ENCODE measurements around the gene ST3GAL3. TPM values are rescaled to one million over a fixed set of nuclear protein-coding genes. Genes with fewer than 3 reads are reported as not detected.

The ST3GAL3 gene
- total and polyA plus RNA-seq, 2 donors (not counting 1 experiment from before 2014, with no cell fraction given): 13.7 to 16.3 TPM

- DNase-seq (ENCODE audit: low read depth in 2 of 2): no peak
- TF ChIP-seq, protein P1, sequence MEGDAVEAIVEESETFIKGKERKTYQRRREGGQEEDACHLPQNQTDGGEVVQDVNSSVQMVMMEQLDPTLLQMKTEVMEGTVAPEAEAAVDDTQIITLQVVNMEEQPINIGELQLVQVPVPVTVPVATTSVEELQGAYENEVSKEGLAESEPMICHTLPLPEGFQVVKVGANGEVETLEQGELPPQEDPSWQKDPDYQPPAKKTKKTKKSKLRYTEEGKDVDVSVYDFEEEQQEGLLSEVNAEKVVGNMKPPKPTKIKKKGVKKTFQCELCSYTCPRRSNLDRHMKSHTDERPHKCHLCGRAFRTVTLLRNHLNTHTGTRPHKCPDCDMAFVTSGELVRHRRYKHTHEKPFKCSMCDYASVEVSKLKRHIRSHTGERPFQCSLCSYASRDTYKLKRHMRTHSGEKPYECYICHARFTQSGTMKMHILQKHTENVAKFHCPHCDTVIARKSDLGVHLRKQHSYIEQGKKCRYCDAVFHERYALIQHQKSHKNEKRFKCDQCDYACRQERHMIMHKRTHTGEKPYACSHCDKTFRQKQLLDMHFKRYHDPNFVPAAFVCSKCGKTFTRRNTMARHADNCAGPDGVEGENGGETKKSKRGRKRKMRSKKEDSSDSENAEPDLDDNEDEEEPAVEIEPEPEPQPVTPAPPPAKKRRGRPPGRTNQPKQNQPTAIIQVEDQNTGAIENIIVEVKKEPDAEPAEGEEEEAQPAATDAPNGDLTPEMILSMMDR (conservative IDR thresholded peaks at IDR 0.05 in 1 of 2, IDR thresholded peaks at IDR 0.05 in 1 of 2; ENCODE audit: low read depth in 1 of 2, low read length in 2 of 2): no peak
- TF ChIP-seq EZH2 (IDR thresholded peaks at IDR 0.05; ENCODE audit: low read length, missing control alignments): no peak
- Histone ChIP-seq H3K9me3 (ENCODE audit: control insufficient read depth, insufficient read depth, low read depth, low read length) (no peaks in the 10 kb centered on the region), H3K4me3 (replicated peaks in 1 of 4; ENCODE audit: control extremely low read depth in 1 of 4, insufficient read depth in 1 of 4, low read depth in 3 of 4, low read length in 4 of 4) (no peak overlapping the region), H3K4me2 (ENCODE audit: extremely low read depth, insufficient read depth, low read length) (no peak overlapping the region), H3K4me1 (ENCODE audit: control insufficient read depth, extremely low read depth, insufficient read depth, low read length) (peaks cover 2% of the 10 kb centered on the region), H3K79me2 (ENCODE audit: control insufficient read depth, insufficient read depth, low read length) (no peaks in the 10 kb centered on the region), H4K20me1 (ENCODE audit: control insufficient read depth, extremely low read depth, insufficient read depth, low read length) (no peaks in the 10 kb centered on the region), H3K9ac (ENCODE audit: insufficient read depth, low read length) (no peak overlapping the region), H3K27ac (ENCODE audit: insufficient read depth, low read length) (no peak overlapping the region), H3K27me3 (ENCODE audit: control insufficient read depth, insufficient read depth, low read length) (no peaks in the 10 kb centered on the region), H2AFZ (ENCODE audit: low read length) (no peak overlapping the region), H3K36me3 (ENCODE audit: control insufficient read depth, insufficient read depth, low read length) (no peaks in the 10 kb centered on the region)
Measured at GRCh38 chr1:43757343-43758053, 50.2 kb downstream of the ST3GAL3 start.

DNA sequence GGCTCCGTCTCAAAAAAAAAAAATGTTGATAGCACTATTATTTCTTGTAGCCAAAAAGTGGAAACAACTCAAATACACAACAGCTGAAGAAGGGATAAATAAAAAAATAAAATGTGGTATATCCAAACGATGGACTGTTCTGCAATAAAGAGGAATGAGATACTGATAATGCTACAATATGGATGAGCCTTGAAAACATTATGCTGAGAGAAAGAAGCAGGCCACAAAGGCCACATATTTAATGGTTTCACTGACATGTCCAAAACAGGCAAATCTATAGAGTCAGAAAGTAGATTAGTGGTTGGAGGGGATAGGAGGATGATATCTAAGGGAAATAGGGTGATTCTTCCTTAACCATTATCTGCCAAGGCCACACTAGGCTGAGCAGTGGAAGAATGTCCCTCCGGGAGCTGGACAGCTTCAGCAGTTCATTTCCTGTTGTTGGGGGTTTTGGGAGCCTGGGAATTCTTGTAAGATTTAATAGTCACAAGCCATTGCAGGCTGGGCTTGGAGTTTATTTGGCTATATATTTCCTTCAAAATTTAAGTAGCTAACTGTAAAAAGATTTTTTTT lies 53.5 kb downstream of the ST3GAL3 start:
- no peak overlapping the region for H3K27ac ChIP-seq (ENCODE audit: insufficient read depth, low read length)
- no peak overlapping the region for H2AFZ ChIP-seq (ENCODE audit: low read length)
- no peak for DNase-seq (ENCODE audit: low read depth in 2 of 2)

DNA sequence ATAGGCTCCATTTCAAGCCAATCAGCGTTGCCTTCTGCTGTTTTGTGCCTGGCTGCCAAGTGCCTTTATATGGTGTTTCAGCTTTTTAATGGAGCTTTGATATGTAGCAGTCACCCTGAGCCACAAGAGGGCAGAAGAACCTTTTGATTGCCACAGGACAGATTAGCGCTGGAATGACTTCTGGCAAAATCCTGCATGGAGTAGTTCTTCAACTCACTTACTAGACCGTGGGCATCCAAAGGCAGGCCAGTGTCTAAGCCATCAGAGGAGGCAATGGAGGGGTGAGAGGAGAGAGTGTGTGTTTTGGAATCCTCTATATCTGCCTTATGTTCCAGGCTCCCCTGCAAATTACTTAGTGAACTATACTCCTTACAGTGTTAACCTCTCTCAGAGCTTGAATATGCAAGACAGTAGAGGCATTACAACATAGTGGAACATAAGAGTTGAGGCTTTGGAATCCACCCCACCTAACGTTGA lies 56.2 kb downstream of the ST3GAL3 start:
- Histone ChIP-seq H2AFZ (ENCODE audit: low read length) (no peak overlapping the region), H3K9ac (ENCODE audit: insufficient read depth, low read length) (no peak overlapping the region), H3K79me2 (ENCODE audit: control insufficient read depth, insufficient read depth, low read length) (peaks cover 4% of the 10 kb centered on the region), H3K27me3 (ENCODE audit: control insufficient read depth, insufficient read depth, low read length) (no peaks in the 10 kb centered on the region), H3K36me3 (ENCODE audit: control insufficient read depth, insufficient read depth, low read length) (no peaks in the 10 kb centered on the region), H4K20me1 (ENCODE audit: control insufficient read depth, extremely low read depth, insufficient read depth, low read length) (no peaks in the 10 kb centered on the region), H3K9me3 (ENCODE audit: control insufficient read depth, insufficient read depth, low read depth, low read length) (no peaks in the 10 kb centered on the region), H3K4me1 (ENCODE audit: control insufficient read depth, extremely low read depth, insufficient read depth, low read length) (peaks cover 7% of the 10 kb centered on the region), H3K4me3 (replicated peaks in 1 of 4; ENCODE audit: control extremely low read depth in 1 of 4, insufficient read depth in 1 of 4, low read depth in 3 of 4, low read length in 4 of 4) (no peak overlapping the region), H3K4me2 (ENCODE audit: extremely low read depth, insufficient read depth, low read length) (no peak overlapping the region), H3K27ac (ENCODE audit: insufficient read depth, low read length) (no peak overlapping the region)
- peak; percentile 81 to 97 for DNase-seq (ENCODE audit: low read depth in 2 of 2)
- TF ChIP-seq EZH2 (IDR thresholded peaks at IDR 0.05; ENCODE audit: low read length, missing control alignments): no peak
- TF ChIP-seq, protein P1 (conservative IDR thresholded peaks at IDR 0.05 in 1 of 2, IDR thresholded peaks at IDR 0.05 in 1 of 2; ENCODE audit: low read depth in 1 of 2, low read length in 2 of 2): peak; percentile 87 to 97

More for the DNA sequence above, 53.5 kb downstream of the ST3GAL3 start:
- no peak for TF ChIP-seq EZH2 (IDR thresholded peaks at IDR 0.05; ENCODE audit: low read length, missing control alignments)
- TF ChIP-seq, protein P1 (conservative IDR thresholded peaks at IDR 0.05 in 1 of 2, IDR thresholded peaks at IDR 0.05 in 1 of 2; ENCODE audit: low read depth in 1 of 2, low read length in 2 of 2): no peak
- Histone ChIP-seq H3K4me1 (ENCODE audit: control insufficient read depth, extremely low read depth, insufficient read depth, low read length) (peaks cover 7% of the 10 kb centered on the region), H4K20me1 (ENCODE audit: control insufficient read depth, extremely low read depth, insufficient read depth, low read length) (no peaks in the 10 kb centered on the region), H3K27me3 (ENCODE audit: control insufficient read depth, insufficient read depth, low read length) (no peaks in the 10 kb centered on the region), H3K4me3 (replicated peaks in 1 of 4; ENCODE audit: control extremely low read depth in 1 of 4, insufficient read depth in 1 of 4, low read depth in 3 of 4, low read length in 4 of 4) (no peak overlapping the region), H3K79me2 (ENCODE audit: control insufficient read depth, insufficient read depth, low read length) (peaks cover 2% of the 10 kb centered on the region), H3K9ac (ENCODE audit: insufficient read depth, low read length) (no peak overlapping the region), H3K36me3 (ENCODE audit: control insufficient read depth, insufficient read depth, low read length) (no peaks in the 10 kb centered on the region), H3K4me2 (ENCODE audit: extremely low read depth, insufficient read depth, low read length) (no peak overlapping the region), H3K9me3 (ENCODE audit: control insufficient read depth, insufficient read depth, low read depth, low read length) (no peaks in the 10 kb centered on the region)
